B cell (primary cell): ENCODE results near the gene COL11A2. TPM values are rescaled to one million over a fixed set of nuclear protein-coding genes. Genes with fewer than 3 reads are reported as not detected.

ENCODE experiments used
- ATAC-seq: fragments of 200-7000 bp; cut with Tn5 transposase; one replicate; pipeline ENCODE4 v1.10.0; 2021; ENCODE audit warnings: low read depth, mild to moderate bottlenecking, moderate number of reproducible peaks, moderate library complexity
- CTCF ChIA-PET: fragments of 350-600 bp; sonication (Branson Sonifier 250); formaldehyde crosslinking; loops from one replicate; lab custom pipeline; 2021; ENCODE audit warnings: antibody characterized with exemption, inconsistent platforms; lab: Charles Lee
- POLR2A ChIA-PET: fragments of 350-600 bp; sonication (Branson Sonifier 250); formaldehyde crosslinking; loops from one replicate; lab custom pipeline; 2021; ENCODE audit warnings: antibody characterized with exemption; lab: Charles Lee
- DNase-seq: peaks from one replicate; pipeline ENCODE4 v3.0.0; 2013
- H2AFZ ChIP-seq: 2 replicates; pipeline ENCODE4 v1.6.1; 2012; ENCODE audit warnings: mild to moderate bottlenecking, low read depth, low read length; ENCODE audit not compliant: insufficient read depth, poor library complexity, severe bottlenecking
- H3K27ac ChIP-seq, 2 donors: 1 replicate in 1 of 2; 2 replicates in 1 of 2; pipeline ENCODE4 v1.5.1; 2012 to 2013; ENCODE audit warnings: low read length in 2 of 2, mild to moderate bottlenecking in 2 of 2, moderate library complexity in 1 of 2
- H3K27me3 ChIP-seq, 4 experiments: fragments of 200-600 bp in 1 of 4; sonication (generic) in 1 of 4; replicated peaks in 1 of 4; 1 replicate in 2 of 4; 2 replicates in 2 of 4; pipeline versions ENCODE4 v1.6.1 to v1.7.0; 2013 to 2016; ENCODE audit warnings: low read length in 3 of 4, mild to moderate bottlenecking in 2 of 4, mixed read lengths in 1 of 4, moderate library complexity in 1 of 4; ENCODE audit not compliant: insufficient read depth in 4 of 4, control insufficient read depth in 3 of 4; ENCODE audit errors: control extremely low read depth in 1 of 4
- H3K36me3 ChIP-seq, 2 experiments: replicated peaks in 1 of 2; 1 replicate in 1 of 2; 2 replicates in 1 of 2; pipeline versions ENCODE4 v1.6.1 to v1.7.1; 2013; ENCODE audit warnings: low read length in 1 of 2; ENCODE audit not compliant: insufficient read depth in 2 of 2, control insufficient read depth in 1 of 2; ENCODE audit errors: control extremely low read depth in 1 of 2, extremely low read depth in 1 of 2
- H3K4me1 ChIP-seq, 2 donors: fragments of 200-600 bp in 1 of 2; sonication (generic) in 1 of 2; 1 replicate in 1 of 2; 2 replicates in 1 of 2; pipeline versions ENCODE4 v1.5.1 to v1.6.1; 2013 to 2017; ENCODE audit warnings: low read length in 2 of 2; ENCODE audit not compliant: control insufficient read depth in 2 of 2, insufficient read depth in 2 of 2
- H3K4me2 ChIP-seq: replicated peaks from 2 replicates; pipeline ENCODE3; 2012; ENCODE audit warnings: mild to moderate bottlenecking, low read depth, low read length; ENCODE audit not compliant: poor library complexity, severe bottlenecking
- H3K4me3 ChIP-seq, 5 experiments: fragments of 200-600 bp in 1 of 5; sonication (generic) in 1 of 5; 1 replicate in 3 of 5; 2 replicates in 2 of 5; pipeline versions ENCODE4 v1.5.1 to v1.7.0; 2011 to 2016; ENCODE audit warnings: low read length in 4 of 5, mild to moderate bottlenecking in 4 of 5, low read depth in 2 of 5, control low read depth in 1 of 5, moderate library complexity in 1 of 5; ENCODE audit not compliant: insufficient read depth in 1 of 5; ENCODE audit errors: control extremely low read depth in 1 of 5, extremely low read depth in 1 of 5
- H3K79me2 ChIP-seq: fragments of 200-600 bp; sonication (generic); one replicate; pipeline ENCODE4 v1.6.0; 2016; ENCODE audit warnings: low read length; ENCODE audit not compliant: control insufficient read depth, insufficient read depth
- H3K9ac ChIP-seq: fragments of 200-600 bp; sonication (generic); 2 replicates; pipeline ENCODE4 v1.6.1; 2017; ENCODE audit warnings: mild to moderate bottlenecking, low read length, moderate library complexity
- H3K9me3 ChIP-seq, 3 donors: one replicate each; pipeline versions ENCODE4 v1.6.1 to v1.7.1; 2013; ENCODE audit warnings: low read length in 2 of 3; ENCODE audit not compliant: control insufficient read depth in 2 of 3, insufficient read depth in 1 of 3; ENCODE audit errors: control extremely low read depth in 1 of 3
- H4K20me1 ChIP-seq: 2 replicates; pipeline ENCODE4 v1.6.0; 2012; ENCODE audit warnings: mild to moderate bottlenecking, low read length; ENCODE audit not compliant: insufficient read depth, control insufficient read depth, poor library complexity, severe bottlenecking
- H3K27ac Mint-ChIP-seq: one replicate; pipeline ENCODE4 v1.8.0; 2021; ENCODE audit warnings: mixed read lengths
- H3K27me3 Mint-ChIP-seq: one replicate; pipeline ENCODE4 v1.8.0; 2021; ENCODE audit warnings: mixed read lengths
- H3K4me1 Mint-ChIP-seq: one replicate; pipeline ENCODE4 v1.8.0; 2021; ENCODE audit warnings: mixed read lengths
- H3K4me3 Mint-ChIP-seq: one replicate; pipeline ENCODE4 v1.8.0; 2021; ENCODE audit warnings: mixed read lengths
- H3K9me3 Mint-ChIP-seq: one replicate; pipeline ENCODE4 v1.8.0; 2022; ENCODE audit warnings: mixed read lengths; ENCODE audit not compliant: insufficient read depth
- CTCF ChIP-seq: fragments of 200-600 bp; IDR thresholded peaks from one replicate; pipeline ENCODE4 v1.8.0; 2022; ENCODE audit warnings: antibody characterized with exemption, mild to moderate bottlenecking
- EZH2 ChIP-seq: IDR thresholded peaks from 2 replicates; pipeline ENCODE4 v1.6.1; 2012; ENCODE audit warnings: borderline replicate concordance, low read depth, mild to moderate bottlenecking, moderate library complexity, low read length; ENCODE audit not compliant: insufficient read depth, poor library complexity, severe bottlenecking
- WGBS: methylation state at CpG from one replicate; pipeline ENCODE4 v1.1.5; 2013; ENCODE audit warnings: missing lambda C conversion rate; ENCODE audit not compliant: insufficient coverage; 5-methylcytosine and 5-hydroxymethylcytosine counted together
- intact Hi-C: fragments of 100-400 bp; cut with micrococcal nuclease; formaldehyde crosslinking; loops from one replicate; pipeline ENCODE4 v1.10.0; 2022
- polyA plus RNA-seq: library from polyadenylated mRNA; depleted of rRNA; stranded (reverse); fragments of >200 nt; gene quantifications from 2 replicates; pipeline ENCODE4 v1.2.3, GENCODE V29; 2012
- total RNA-seq, 2 donors: library from RNA; stranded (reverse); fragments of 120-200 nt in 1 of 2; gene quantifications; 1 replicate in 1 of 2; 2 replicates in 1 of 2; pipeline versions ENCODE4 v1.2.3 to v1.2.4, GENCODE V29; 2013 to 2022

Gene COL11A2
- total and polyA plus RNA-seq, 2 donors (not counting 1 experiment from before 2014, with no cell fraction given), result 0.39 to 0.82 TPM

GRCh38 chr6:33124947-33125346 lies 67.3 kb downstream of the COL11A2 start:
- no peak overlapping the region for H3K9ac ChIP-seq
- peaks cover 0 to 6% of the 10 kb centered on the region in 2 donors for H3K4me1 ChIP-seq
- Mint-ChIP-seq H3K9me3 (peaks cover 4% of the 10 kb centered on the region), H3K27me3 (no peaks in the 10 kb centered on the region), H3K4me1 (peaks cover 5% of the 10 kb centered on the region), H3K27ac (no peak overlapping the region), H3K4me3 (no peak overlapping the region)
- TF ChIP-seq CTCF (no peak), EZH2 (no peak)
- peaks cover 0 to 12% (median 10%) of the 10 kb centered on the region in 3 donors for H3K9me3 ChIP-seq
- no peak overlapping the region for H2AFZ ChIP-seq
- H3K27me3 ChIP-seq, result no peaks in the 10 kb centered on the region
- ChIA-PET CTCF (interaction anchor here (0.8 to 6.1 kb wide), 14 partner anchors 9 to 128 kb away, joined by 3 to 109 read pairs (median 8); partner anchors contain the start of genes HLA-DOA and HLA-DPB1), POLR2A (no interaction called here)
- no peak overlapping the region for H3K27ac ChIP-seq
- DNase-seq (no peak), ATAC-seq (no peak)
- no peaks in the 10 kb centered on the region for H3K79me2 ChIP-seq
- WGBS, result 100% methylated on average over 1 of the region's 4 CpGs
- no peaks in the 10 kb centered on the region for H4K20me1 ChIP-seq
- H3K4me2 ChIP-seq, result no peak overlapping the region
- H3K36me3 ChIP-seq, result peaks cover 0 to 9% of the 10 kb centered on the region in 2 experiments
- intact Hi-C loops, result no loop called here
- H3K4me3 ChIP-seq, result no peak overlapping the region

GRCh38 chr6:33124525-33124901 lies 67.8 kb downstream of the COL11A2 start:
- intact Hi-C loops, result no loop called here
- H3K9me3 ChIP-seq, result peaks cover 0 to 12% (median 10%) of the 10 kb centered on the region in 3 donors
- no peak overlapping the region for H3K27ac ChIP-seq
- ATAC-seq, result no peak
- H3K9ac ChIP-seq, result no peak overlapping the region
- peaks cover 0 to 6% of the 10 kb centered on the region in 2 donors for H3K4me1 ChIP-seq
- WGBS, result 70% methylated on average over 2 of the region's 4 CpGs
- no peak overlapping the region for H3K4me3 Mint-ChIP-seq
- H3K4me3 ChIP-seq, result no peak overlapping the region
- no peaks in the 10 kb centered on the region for H3K27me3 Mint-ChIP-seq
- no peak for DNase-seq
- no peak overlapping the region for H2AFZ ChIP-seq
- no peaks in the 10 kb centered on the region for H3K27me3 ChIP-seq
- no peaks in the 10 kb centered on the region for H4K20me1 ChIP-seq
- TF ChIP-seq CTCF, result no peak
- no peak for TF ChIP-seq EZH2
- no peak overlapping the region for H3K27ac Mint-ChIP-seq
- H3K36me3 ChIP-seq, result peaks cover 0 to 9% of the 10 kb centered on the region in 2 experiments
- peaks cover 5% of the 10 kb centered on the region for H3K4me1 Mint-ChIP-seq
- H3K9me3 Mint-ChIP-seq, result peaks cover 4% of the 10 kb centered on the region
- no peak overlapping the region for H3K4me2 ChIP-seq
- POLR2A ChIA-PET, result no interaction called here
- H3K79me2 ChIP-seq, result no peaks in the 10 kb centered on the region
- CTCF ChIA-PET, result interaction anchor here (0.9 to 6.1 kb wide), 10 partner anchors 9 to 125 kb away, joined by 3 to 109 read pairs (median 14); partner anchors contain the start of genes HLA-DOA and HLA-DPB1
